ENCODE data around the gene TRIM67.

DNA sequence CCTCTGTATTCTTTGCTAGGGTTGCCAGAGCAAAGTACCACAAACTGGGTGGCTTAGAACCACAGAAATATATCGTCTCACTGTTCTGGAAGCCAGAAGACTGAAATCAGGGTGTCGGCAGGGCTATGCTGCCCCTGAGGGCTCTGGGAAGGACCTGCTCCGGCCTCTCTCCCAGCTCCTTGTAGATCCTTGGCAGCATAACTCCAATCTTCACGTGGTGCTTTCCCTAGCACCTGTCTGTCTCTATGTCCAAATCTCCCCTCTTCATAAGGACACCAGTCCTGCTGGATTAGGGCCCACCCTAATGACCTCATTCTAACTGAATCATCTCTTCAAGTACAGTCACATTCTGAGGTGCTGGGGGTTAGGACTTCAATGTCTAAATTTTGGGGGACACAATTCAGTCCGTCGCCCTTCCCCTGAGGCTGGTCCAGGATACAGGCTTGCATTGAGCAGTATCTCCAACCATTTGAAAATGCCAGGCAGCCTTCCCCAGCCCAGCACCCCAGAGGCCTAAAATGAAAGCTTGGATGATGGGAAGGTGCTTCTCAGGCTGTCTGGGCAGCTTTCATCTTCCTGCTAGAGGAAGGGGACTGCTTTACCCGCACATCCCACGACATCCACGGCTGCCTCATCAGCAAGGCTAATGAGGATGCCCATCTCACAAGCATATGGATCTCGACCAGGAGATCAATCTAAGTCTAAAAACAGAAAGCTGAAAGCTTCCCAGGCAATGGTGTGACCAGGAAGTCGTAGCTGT, 24.7 kb downstream of the TRIM67 start:
- no peak for TF ChIP-seq CHD4 (IDR thresholded peaks at IDR 0.05; ENCODE audit: borderline replicate concordance)
- TF ChIP-seq ESRRA (IDR thresholded peaks at IDR 0.05; ENCODE audit: borderline replicate concordance, low read length): no peak
- TF ChIP-seq, protein P1, sequence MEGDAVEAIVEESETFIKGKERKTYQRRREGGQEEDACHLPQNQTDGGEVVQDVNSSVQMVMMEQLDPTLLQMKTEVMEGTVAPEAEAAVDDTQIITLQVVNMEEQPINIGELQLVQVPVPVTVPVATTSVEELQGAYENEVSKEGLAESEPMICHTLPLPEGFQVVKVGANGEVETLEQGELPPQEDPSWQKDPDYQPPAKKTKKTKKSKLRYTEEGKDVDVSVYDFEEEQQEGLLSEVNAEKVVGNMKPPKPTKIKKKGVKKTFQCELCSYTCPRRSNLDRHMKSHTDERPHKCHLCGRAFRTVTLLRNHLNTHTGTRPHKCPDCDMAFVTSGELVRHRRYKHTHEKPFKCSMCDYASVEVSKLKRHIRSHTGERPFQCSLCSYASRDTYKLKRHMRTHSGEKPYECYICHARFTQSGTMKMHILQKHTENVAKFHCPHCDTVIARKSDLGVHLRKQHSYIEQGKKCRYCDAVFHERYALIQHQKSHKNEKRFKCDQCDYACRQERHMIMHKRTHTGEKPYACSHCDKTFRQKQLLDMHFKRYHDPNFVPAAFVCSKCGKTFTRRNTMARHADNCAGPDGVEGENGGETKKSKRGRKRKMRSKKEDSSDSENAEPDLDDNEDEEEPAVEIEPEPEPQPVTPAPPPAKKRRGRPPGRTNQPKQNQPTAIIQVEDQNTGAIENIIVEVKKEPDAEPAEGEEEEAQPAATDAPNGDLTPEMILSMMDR (IDR thresholded peaks at IDR 0.05): no peak
- TF ChIP-seq, protein P2, sequence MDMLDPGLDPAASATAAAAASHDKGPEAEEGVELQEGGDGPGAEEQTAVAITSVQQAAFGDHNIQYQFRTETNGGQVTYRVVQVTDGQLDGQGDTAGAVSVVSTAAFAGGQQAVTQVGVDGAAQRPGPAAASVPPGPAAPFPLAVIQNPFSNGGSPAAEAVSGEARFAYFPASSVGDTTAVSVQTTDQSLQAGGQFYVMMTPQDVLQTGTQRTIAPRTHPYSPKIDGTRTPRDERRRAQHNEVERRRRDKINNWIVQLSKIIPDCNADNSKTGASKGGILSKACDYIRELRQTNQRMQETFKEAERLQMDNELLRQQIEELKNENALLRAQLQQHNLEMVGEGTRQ (IDR thresholded peaks at IDR 0.05): no peak
- no peak for TF ChIP-seq FOSL2 (IDR thresholded peaks at IDR 0.05)
- TF ChIP-seq FOSL2 (CRISPR knock-in tag; IDR thresholded peaks at IDR 0.05): no peak
- no peak for TF ChIP-seq RFX5 (IDR thresholded peaks at IDR 0.05)
- TF ChIP-seq CEBPB (IDR thresholded peaks at IDR 0.05): no peak
- no peak for TF ChIP-seq POLR2A (IDR thresholded peaks at IDR 0.05; ENCODE audit: low read length)
- no peak for TF ChIP-seq EHMT2 (IDR thresholded peaks at IDR 0.05; ENCODE audit: low read depth)
- TF ChIP-seq EP300 (IDR thresholded peaks at IDR 0.05): no peak

Measured in A549 (cell line).